ENCODE data around the gene SETD3.
A peak's percentile ranks its signal among the peaks of the same experiment; 100 is the strongest.

The SETD3 gene

GRCh38 chr14:99481745-99482099, 1.1 kb upstream of the SETD3 start:
- no peak for DNase-seq

- DNase-seq: peak; percentile 100
These were observed 472 bp upstream of the SETD3 start, which contains the start of gene CCNK for GRCh38 chr14:99480917-99481744. Gene CCNK (plus strand): TSS chr14:99481409. CDS start chr14:99492678, 11,269 bp downstream.

- DNase-seq: no peak
These were observed 1.3 kb downstream of the SETD3 start for GRCh38 chr14:99479160-99479905.

GRCh38 chr14:99478128-99478527, 2.5 kb downstream of the SETD3 start:
- DNase-seq: no peak

GRCh38 chr14:99476864-99477263, 3.8 kb downstream of the SETD3 start:
- no peak for DNase-seq

- DNase-seq: no peak
These were observed 5.0 kb downstream of the SETD3 start for GRCh38 chr14:99475660-99476059.

GRCh38 chr14:99475179-99475578, 5.5 kb downstream of the SETD3 start:
- DNase-seq: no peak

GRCh38 chr14:99473458-99473857, 7.2 kb downstream of the SETD3 start:
- DNase-seq: no peak

- DNase-seq: no peak
These were observed 7.7 kb downstream of the SETD3 start for GRCh38 chr14:99472937-99473336.

- no peak for DNase-seq
These were observed 8.9 kb downstream of the SETD3 start for GRCh38 chr14:99471731-99472130.

GRCh38 chr14:99468836-99469592, 11.6 kb downstream of the SETD3 start:
- no peak for DNase-seq

- DNase-seq: no peak
These were observed 12.6 kb downstream of the SETD3 start for GRCh38 chr14:99468081-99468480.

GRCh38 chr14:99467336-99468078, 13.2 kb downstream of the SETD3 start:
- no peak for DNase-seq

GRCh38 chr14:99466758-99467157, 13.9 kb downstream of the SETD3 start:
- no peak for DNase-seq

GRCh38 chr14:99465288-99465687, 15.4 kb downstream of the SETD3 start:
- no peak for DNase-seq

GRCh38 chr14:99463974-99464373, 16.7 kb downstream of the SETD3 start:
- DNase-seq: no peak

GRCh38 chr14:99462210-99462609, 18.4 kb downstream of the SETD3 start:
- no peak for DNase-seq

GRCh38 chr14:99461411-99462085, 19.1 kb downstream of the SETD3 start:
- no peak for DNase-seq

- no peak for DNase-seq
These were observed 19.9 kb downstream of the SETD3 start for GRCh38 chr14:99460793-99461192.

GRCh38 chr14:99459481-99460100, 21.1 kb downstream of the SETD3 start:
- no peak for DNase-seq

- no peak for DNase-seq
These were observed 26.4 kb downstream of the SETD3 start for GRCh38 chr14:99454246-99454645.

GRCh38 chr14:99452968-99453367, 27.7 kb downstream of the SETD3 start:
- DNase-seq: no peak
